ENCODE results near the gene TIMM23.
"Not testable (repeated sequence)": the region's sequence is repeated elsewhere in the genome, so short reads cannot be mapped to it uniquely, and the experiment has no call there.

TIMM23 gene

DNA sequence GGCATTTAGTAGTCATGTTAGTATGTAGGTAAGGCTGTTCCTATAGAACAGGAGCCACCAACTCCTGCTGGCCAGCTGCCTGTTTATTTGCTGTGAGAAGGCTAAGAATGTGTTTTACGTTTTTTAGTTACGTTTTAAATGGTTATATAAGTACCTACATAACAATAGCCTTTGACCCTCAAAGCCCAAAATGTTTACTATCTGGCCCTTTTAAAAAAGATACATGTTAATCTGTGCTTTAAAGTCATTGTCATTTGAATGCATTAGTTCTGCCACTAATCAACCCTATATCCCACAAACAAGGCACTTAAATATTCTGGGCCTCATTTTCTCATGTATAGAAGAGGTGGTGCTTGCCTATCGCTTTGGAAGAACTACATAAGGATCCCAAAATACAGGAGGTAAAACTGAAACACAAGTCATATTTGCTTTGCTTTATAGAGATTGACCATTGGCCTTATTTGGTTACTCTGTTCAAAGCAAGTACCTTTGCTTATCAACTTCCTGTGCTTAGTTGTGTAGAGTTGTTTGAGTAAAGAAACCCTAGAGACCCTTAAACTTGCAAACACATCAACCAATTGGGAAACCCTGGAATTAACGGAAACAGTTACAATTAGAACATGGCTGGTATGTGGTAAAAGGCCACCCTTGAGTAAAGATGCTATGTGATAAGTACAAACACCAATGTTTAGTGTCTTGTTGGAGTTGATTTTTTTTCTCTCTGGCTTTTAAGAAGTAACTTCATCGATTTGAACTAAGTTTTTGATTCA lies 25.9 kb downstream of the TIMM23 start:
- no peak for DNase-seq

GRCh38 chr10:45999955-46000354 lies 27.7 kb downstream of the TIMM23 start:
- DNase-seq = not testable (repeated sequence)

GRCh38 chr10:46000538-46000937 lies 28.2 kb downstream of the TIMM23 start:
- DNase-seq = no peak

DNA sequence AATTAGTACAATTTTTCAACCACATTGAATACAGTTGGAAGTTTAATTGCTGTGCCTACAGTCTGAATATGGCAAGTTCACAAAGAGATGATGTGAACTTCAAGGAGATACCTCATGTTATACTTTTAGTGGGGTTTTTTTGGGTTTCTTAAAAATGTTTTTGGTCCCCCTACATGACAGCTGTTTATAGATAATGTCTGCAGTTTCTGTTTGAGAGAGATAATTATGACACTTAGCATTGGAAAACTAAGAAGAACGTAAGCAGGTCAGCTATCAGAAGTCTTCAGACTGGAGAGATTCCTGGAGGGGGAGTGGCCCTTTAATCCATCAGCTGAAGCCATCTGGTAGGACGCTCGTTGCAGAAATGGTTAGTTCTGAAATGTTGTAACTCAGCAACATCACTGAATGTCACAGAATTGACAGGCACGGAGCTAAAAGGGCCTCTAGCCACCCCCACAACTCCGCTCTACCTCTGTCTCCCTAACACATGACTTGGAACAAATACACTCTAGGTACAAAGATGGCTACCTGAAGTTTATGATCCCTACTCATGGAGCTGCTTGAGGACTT lies 29.0 kb downstream of the TIMM23 start:
- DNase-seq = no peak

DNA sequence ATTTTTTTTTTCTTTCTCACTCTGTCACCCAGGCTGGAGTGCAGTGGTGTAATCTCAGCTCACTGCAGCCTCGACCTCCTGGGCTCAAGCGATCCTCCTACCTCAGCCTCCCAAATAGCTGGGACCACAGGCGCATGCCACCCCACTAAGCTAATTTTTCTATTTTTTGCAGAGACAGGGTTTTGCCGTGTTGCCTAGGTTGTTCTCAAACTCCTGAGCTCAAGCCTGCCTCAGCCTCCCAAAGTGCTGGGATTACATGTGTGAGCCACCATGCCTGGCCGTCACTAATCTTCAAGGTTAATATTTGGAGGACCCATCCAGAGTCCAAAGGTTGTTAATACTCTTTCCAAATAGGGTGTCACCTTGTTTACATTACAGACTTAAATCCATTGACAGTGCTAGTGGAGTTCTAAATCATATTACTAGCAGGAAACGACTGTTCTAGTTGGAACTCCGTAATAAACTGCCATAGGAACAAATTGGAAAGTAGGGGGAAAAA lies 29.9 kb downstream of the TIMM23 start:
- DNase-seq = not testable (repeated sequence)

- no peak for DNase-seq
Measured at GRCh38 chr10:46002916-46003693, 30.8 kb downstream of the TIMM23 start.

DNA sequence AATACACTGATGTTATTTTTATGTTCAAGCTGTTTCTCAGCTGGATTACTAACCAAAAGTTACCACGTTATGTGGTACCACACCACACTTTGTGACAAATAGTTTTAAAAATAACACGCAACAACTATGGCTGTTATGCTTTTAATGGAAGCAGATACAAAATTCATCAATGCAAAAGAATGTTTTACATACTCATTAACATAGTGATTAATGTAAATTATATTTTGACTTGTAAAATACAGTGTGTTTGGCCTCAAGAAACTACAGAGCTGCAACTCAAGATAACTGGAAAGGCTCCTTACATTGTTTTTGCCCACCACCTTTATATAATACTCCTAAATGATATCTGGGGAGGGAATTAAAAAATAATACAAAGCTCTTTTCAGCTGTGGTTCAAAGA lies 32.7 kb downstream of the TIMM23 start:
- no peak for DNase-seq

- DNase-seq = no peak
Measured at GRCh38 chr10:46005383-46005782, 33.1 kb downstream of the TIMM23 start.

DNA sequence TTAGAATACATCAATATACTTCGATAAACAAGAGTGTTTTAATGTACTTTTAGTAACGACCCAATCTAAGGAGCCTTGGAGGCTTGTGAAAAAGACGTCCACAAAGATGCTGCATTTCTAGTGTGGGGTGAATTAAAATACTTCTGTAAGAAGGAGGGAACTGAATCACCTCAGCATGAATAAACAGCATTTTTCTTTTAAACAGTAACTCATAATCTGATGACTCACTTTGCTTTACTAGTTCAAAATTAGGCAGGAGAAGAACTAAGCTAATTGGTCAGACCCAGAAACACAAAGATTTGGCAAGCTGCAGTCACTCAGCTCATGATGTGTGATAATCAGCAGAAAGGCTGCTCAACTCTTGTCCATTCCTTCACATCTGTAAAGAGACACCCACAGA lies 33.9 kb downstream of the TIMM23 start:
- DNase-seq = no peak

DNA sequence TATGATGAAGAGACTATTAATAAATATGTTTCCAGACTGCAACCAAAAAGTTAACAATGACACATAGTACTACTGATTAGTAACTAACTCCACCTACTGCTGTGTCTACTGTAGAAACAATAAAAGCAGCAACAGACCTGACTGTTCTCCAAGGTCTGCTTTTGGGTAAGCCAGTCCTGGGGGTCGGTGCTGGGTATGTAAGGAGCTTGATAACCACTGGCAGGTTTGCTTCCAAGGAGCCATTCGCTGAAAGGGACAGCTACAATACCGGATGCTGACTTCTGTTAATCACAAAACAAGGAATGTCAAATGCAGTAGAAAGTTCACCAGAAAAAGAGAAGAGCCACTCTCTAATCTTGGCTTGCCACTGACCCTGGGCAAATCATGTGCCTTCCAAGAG lies 40.5 kb downstream of the TIMM23 start:
- no peak for DNase-seq

DNA sequence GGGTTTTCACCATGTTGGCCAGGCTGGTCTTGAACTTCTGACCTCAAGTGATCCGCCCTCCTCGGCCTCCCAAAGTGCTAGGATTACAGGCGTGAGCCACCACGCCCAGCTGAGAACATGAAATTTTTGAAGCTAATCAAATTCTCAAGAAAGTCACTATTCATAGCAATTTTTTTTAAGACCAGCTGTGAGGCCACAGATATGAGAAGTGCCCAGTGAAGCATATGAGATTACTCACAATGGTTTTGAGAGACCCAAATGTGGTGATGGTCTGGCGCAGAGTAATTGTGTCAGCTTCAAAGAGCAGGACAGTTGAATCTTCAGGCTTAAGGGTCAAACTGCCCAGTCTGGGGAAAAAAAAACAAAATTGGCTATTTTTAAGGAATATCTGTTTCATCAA lies 41.9 kb downstream of the TIMM23 start:
- DNase-seq = no peak

DNA sequence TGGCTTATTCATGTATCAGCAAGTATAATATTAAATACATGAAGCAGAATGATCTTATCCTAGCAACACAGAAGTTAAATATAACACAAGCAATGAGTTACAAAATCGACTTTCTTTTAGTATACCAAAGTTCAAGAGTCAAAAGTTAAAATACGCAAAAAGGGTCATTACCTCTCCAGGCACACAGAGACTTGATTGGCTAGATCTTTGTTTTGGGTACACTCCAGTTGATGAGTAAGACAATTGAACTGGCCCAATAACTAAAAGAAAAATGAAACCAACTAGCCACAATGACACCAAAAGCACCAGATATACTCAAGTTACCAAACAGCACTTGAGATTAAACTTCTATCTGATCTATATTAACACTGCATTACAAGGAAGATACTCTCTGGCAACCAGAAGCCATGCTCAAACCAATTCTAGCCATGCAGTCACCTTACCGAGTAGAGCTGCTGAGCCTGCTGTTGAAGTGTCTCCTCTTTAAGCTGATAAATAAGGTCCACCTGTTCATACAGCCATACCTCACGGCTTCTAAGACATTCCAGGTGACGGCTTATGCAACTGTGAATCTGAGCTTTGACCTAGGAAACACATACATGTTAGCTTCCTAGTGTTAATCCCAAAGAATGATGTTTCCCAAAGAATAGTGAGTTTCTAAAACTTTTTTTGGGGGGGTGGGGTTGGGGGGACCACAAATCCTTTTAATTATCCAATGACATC lies 42.6 kb downstream of the TIMM23 start:
- DNase-seq = no peak

DNA sequence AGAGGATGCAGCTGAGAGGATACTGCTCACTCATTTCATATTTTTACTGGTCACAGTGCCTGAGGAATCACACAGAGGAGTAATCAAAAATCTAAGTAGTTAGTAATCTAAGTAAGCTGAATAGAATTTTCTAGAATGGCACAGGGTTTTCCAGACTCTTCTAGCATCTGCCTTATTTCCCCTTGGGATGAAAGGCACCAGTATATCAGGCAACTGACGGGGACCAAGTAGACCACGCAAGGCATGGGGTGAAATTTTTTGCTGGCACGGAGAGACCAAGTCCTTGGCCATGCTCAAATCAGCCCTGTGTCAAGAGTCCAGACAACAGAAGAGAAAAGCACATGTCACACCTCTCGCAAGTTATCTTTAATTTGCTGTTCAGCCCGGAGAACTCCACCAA lies 43.9 kb downstream of the TIMM23 start:
- no peak for DNase-seq

DNA sequence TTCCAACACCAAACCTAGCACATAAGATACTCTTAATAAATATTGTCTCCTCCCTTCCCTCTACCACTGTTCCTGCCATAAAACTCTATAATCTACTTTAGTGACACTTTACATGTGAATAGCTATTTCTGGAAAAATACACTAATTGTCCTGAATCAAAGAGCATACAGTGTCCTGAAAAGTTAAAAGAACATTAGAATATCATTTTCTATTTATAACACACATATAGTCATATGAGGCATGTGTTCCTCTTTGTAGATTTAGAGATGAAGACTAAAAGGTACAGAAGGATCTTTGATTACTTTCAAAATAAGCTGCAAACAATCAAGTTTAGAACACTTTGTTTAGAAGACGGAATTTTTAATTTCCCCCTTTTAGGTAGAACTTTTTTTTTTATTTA lies 44.5 kb downstream of the TIMM23 start:
- DNase-seq = no peak

GRCh38 chr10:46017733-46018132 lies 45.4 kb downstream of the TIMM23 start:
- DNase-seq = no peak

DNA sequence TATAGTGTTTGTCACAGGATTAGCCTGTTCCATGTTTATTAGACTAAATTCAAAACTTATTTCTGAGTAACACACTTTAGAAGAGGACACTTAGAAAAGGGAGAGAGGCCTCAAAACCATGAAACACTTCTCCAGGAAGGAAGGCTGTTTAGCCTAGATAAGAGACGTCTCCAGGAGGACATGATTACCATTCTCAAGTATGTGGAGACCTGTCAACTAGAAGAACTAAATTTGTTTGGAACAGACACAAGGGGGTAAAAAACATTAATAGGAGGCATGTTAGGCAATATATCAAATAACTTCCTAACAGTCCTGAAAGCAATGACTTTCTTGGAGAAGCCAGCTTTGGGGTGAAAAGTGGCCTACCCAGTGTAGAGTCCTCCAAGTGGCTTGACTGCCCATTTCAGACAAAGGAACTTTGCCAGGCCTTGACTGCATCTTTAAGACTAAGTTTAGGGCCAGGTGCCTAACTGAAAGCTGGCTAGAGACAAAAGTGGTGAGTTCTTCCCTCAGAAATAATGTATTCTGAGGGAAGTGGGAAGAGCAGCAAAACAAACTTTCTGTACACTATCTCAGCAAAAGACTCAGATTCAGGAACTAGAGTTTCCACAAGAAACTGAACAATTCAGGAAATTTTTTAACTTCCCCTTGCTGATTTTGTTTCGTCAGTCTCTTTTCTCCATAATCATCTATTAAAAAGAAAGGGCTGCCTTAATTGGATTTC lies 46.3 kb downstream of the TIMM23 start:
- peak; percentile 67 for DNase-seq

GRCh38 chr10:46019177-46019528 lies 46.9 kb downstream of the TIMM23 start:
- no peak for DNase-seq

- DNase-seq = peak; percentile 23
Measured at GRCh38 chr10:46019569-46020343, 47.5 kb downstream of the TIMM23 start.

DNA sequence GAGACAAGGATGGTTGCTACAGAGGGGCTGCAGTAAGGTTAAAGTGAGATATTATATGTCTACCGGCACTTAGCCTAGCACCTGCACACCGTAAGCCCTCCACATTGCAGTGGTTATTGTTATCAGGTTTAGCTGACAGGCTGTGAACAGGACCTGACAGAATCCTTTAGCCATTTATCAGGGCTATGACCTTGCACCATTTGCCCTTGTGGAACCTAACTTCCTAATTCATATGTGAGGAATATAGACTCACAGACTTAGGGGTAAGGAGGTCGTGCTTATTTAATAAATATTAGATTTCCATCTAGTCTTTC lies 48.0 kb downstream of the TIMM23 start:
- no peak for DNase-seq

GRCh38 chr10:46022978-46023702 lies 50.9 kb downstream of the TIMM23 start:
- peak; percentile 87 for DNase-seq

GRCh38 chr10:46024948-46025347 lies 52.7 kb downstream of the TIMM23 start:
- DNase-seq = no peak
